ENCODE measurements around the gene ZBTB8A.
"Not testable (repeated sequence)": the region's sequence is repeated elsewhere in the genome, so short reads cannot be mapped to it uniquely, and the experiment has no call there.

The ZBTB8A gene

DNA sequence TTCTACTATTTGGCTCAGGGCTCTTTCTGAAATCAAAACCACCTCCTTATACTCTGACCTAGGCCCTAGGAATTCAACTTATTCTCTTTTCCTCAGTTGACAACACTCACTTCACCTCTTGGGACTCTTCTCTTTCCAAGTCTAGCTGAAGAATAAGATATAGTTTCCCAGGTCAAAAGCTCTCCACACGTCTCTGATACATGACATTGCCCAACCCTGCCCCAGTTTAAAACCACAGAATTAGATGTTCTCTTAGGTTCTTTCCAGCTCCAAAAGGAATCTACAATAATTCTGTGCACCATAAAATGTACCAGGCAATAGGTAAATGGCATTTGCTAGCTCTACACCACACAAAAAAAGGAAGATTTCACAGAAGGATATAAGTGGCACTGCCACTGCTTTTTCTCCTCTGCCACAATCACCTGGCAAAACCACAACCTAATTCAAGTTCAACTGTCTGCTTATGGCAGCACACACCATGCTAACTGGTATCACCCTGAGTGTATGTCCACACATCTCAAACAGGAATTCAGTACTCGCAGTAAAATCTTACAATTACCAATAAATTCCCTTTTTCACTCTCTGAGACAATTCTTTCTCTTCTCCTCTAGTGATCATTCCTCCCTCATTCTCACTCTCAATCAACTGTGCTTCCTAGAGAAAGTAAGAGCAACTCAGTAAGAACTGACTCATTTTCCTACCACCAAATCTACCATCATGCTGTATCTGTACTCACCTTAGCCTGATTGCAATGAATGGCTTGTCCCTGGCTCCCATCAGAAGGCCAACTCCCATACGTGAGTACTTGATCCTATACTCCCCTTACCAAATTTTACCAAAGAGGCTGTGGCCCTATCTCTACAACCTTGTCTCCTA lies 83.8 kb downstream of the ZBTB8A start:
- DNase-seq: peak; percentile 26

GRCh38 chr1:32623775-32624174 lies 84.5 kb downstream of the ZBTB8A start:
- peak; percentile 34 for DNase-seq

DNA sequence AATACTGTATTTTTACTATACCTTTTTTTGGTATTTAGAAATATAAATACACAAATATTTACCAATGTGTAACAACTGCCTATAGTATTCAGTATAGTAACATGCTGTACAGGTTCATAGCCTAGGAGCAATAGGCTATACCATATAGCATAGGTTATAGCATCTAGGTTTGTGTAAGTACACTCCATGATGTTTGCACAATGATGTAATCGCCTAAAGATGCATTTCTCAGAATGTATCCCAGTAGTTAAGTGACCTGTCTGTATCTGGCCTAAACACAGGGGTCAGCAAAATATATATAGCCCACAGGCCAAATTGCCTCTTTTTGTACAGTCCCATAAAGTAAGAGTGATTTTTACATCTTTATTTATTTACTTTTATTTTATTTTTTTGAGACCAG lies 86.9 kb downstream of the ZBTB8A start:
- DNase-seq: no peak

DNA sequence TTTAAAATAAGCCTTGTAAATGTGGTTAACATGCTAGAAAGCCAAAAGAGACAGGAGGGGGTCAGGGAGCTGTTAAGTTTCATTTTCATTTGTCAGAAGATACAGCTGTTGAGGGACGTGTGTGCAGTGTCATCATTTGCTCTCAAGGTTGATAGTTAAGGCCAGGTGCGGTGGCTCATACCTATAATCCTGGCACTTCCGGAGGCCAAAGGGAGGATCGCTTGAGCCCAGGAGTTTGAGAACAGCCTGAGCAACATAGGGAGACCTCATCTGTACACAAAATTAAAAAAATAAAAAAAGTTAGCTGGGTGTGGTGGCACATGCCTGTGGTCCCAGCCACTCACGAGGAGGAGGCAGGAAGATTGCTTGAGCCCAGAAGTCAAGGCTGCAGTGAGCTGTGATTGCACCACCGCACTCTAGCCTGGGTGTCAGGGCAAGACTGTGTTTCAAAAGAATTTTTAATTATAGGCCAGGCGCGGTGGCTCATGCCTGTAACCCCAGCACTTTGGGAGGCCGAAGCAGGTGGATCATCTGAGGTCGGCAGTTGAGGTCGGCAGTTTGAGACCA lies 88.5 kb downstream of the ZBTB8A start:
- DNase-seq: no peak

DNA sequence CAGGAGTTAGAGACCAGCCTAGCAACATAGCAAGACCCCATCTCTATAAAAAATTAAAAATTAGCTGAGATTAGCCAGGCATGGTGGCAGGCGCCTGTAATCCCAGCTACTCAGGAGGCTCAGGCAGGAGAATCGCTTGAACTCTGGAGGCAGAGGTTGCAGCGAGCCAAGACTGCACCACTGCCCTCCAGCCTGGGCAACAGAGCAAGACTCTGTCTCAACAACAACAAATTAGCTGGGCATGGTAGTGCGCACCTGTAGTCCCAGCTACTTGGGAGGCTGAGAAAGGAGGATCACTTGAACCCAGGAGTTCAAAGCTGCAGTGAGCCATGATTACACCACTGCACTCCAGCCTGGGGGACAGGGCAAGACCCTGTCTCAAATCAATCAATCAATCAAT lies 90.9 kb downstream of the ZBTB8A start:
- DNase-seq: not testable (repeated sequence)

DNA sequence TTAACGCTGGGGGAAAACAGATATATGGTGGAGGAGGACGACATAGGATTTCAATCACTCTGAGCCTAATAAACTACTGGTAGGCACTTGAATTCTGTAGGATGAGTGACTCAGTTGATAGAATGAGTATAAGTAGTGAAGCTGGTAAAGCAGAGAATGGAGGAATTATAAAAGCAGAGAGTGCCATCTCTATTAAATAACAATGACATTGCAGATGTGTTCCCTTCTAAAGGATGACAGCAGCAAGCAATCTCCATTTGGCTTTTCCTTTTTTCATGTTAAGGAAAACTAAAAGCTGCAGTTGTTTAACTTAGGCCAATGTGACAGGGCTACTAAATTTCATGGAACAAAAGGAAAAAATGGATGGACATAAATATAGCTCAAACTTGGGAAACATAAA lies 93.6 kb downstream of the ZBTB8A start:
- DNase-seq: no peak

DNA sequence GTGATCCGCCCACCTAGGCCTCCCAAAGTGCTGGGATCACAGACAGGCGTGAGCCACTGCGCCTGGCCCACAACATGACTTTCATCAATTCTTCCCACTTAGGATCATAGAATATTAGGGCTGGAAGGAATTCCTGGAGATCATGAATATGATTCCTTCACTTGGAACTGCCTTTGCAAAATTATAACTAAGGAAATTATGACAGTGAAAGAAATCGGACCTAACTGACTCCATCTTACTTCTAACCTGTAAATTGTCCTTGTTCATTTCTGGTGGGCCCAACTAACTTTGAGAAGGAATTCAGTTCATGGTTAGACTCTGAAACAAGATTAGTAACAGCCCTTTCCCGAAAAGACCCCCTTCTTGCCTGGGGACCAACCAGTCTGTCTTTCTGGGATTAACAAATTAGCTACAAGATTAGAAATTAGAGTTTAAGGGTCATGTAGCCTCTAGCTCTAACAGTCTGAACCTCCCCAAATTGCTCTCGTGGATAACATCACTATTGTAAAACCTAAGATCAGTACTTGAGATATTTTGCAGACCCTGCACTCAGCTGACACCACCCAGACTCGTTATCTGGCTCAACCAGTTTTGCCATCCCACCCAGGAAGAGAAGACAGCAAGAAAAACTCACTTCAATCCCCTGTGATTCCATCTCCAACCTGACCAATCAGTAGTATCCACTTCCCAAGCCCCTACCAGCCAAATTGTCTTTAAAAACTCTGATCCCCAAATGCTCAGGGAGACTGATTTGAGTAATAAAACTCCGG lies 96.5 kb downstream of the ZBTB8A start:
- DNase-seq: no peak

DNA sequence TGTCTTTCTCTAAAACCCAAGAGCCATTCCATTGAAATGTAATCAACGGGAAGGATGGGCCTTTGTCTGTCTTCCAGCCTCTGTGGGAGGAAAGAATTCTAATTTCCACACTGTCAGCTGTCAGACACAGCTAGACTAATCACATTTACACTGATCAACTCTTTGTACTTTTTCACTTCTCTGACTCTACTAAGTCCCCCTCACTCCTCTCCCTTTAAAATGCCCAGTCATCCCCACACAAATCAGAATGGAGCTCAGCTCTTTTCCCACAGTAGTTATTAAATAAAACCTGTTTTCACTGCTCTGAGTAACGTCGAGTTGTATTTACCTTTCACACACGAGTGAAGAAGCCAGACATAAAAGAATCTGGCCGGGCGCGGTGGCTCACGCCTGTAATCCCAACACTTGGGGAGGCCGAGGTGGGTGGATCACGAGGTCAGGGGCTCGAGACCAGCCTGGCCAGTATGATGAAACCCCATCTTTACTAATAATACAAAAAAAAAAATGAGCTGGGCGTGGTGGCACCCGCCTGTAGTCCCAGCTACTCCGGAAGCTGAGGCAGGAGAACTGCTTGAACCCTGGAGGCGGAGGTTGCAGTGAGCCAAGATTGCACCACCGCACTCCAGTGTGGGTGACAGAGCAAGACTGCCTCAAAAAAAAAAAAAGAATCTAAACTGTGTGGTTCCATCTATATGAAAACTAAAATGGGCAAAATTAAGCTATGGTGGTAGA lies 97.9 kb downstream of the ZBTB8A start:
- no peak for DNase-seq

DNA sequence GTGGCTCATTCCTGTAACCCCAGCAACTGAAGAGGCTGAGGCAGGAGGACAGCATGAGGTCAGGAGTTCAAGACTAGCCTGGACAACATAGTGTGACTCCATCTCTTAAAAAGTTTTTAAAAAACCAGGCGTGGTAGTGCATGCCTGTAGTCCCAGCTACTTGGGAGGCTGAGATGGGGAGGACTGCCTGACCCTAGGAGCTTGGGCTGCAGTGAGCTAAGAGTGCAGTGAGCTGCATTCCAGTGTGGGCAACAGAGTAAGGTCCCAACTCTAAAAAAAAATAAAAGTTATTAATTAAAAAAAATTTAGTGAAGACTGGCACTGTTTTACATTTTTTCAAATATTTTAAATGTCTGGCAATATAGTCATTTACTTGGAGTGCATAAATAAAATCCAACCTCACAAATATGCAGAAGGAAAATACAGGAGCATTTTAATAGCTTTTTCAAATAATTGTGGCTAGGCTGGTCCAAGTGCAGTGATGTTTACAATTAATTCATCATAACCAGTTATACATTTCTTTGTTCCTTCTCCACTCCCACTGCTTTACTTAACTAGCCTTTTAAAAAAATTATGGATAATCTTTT lies 100.4 kb downstream of the ZBTB8A start:
- no peak for DNase-seq

DNA sequence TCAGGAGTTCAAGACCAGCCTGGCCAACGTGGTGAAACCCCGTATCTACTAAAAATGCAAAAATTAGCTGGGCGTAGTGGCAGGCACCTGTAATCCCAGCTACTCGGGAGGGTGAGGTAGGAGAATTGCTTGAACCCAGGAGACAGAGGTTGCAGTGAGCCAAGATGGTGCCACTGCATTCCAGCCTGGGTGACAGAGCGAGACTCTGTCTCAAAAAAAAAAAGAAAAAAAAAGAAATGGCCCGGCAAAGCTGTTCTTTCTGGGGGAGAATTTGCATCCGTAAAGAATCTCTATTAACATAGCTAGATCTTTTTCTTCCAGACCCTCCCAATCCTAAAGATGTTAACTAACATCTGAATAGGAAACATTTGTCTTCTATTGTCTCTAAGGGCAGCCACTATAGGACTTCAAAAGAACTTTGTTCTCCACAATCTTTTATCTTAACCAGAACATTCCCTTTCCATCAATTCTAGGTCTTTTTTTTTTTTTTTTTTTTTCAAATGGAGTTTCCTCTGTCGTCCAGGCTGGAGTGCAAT lies 103.1 kb downstream of the ZBTB8A start:
- not testable (repeated sequence) for DNase-seq

GRCh38 chr1:32644426-32644825 lies 105.2 kb downstream of the ZBTB8A start:
- DNase-seq: no peak

GRCh38 chr1:32647308-32648134 lies 108.3 kb downstream of the ZBTB8A start:
- DNase-seq: no peak

- peak; percentile 99 for DNase-seq
Observed at GRCh38 chr1:32650248-32650751, 111.1 kb downstream of the ZBTB8A start, which contains the start of gene ZBTB8OS. Gene ZBTB8OS, minus strand, starts transcription at chr1:32650550. Its CDS starts 21 bp downstream, at chr1:32650529.

- DNase-seq: peak; percentile 98
Observed at GRCh38 chr1:32650752-32651460, 111.7 kb downstream of the ZBTB8A start, which contains the start of gene RBBP4. Gene RBBP4, plus strand, starts transcription at chr1:32651208. Its CDS starts 99 bp downstream, at chr1:32651307.

GRCh38 chr1:32651461-32652073 lies 112.3 kb downstream of the ZBTB8A start:
- DNase-seq: no peak

- DNase-seq: no peak
Observed at GRCh38 chr1:32652244-32652962, 113.2 kb downstream of the ZBTB8A start.
